Common myeloid progenitor, CD34-positive (primary cell): Measurements from ENCODE around the gene IMPDH2.
A peak's percentile ranks its signal among the peaks of the same experiment; 100 is the strongest.

Experiments
- CTCF ChIA-PET: fragments of 350-600 bp; sonication (Branson Sonifier 250); formaldehyde crosslinking; loops from one replicate; lab custom pipeline; 2021; ENCODE audit warnings: antibody characterized with exemption; lab: Charles Lee
- POLR2A ChIA-PET: fragments of 350-600 bp; sonication (Branson Sonifier 250); formaldehyde crosslinking; loops from one replicate; lab custom pipeline; 2021; ENCODE audit warnings: antibody characterized with exemption; lab: Charles Lee
- DNase-seq, 3 donors: peaks; one replicate each; pipeline versions ENCODE4 v3.0.0 to v3.0.0-alpha.2; 2013
- H3K27ac ChIP-seq, 2 experiments: 1 replicate in 1 of 2; 2 replicates in 1 of 2; pipeline ENCODE4 v1.7.0; 2013; ENCODE audit warnings: inconsistent platforms in 2 of 2, low read length in 2 of 2, mild to moderate bottlenecking in 2 of 2, low read depth in 1 of 2, moderate library complexity in 1 of 2; ENCODE audit not compliant: severe bottlenecking in 2 of 2, insufficient read depth in 1 of 2, poor library complexity in 1 of 2
- H3K27me3 ChIP-seq, 5 experiments: replicated peaks in 2 of 5; 1 replicate in 3 of 5; 2 replicates in 2 of 5; pipeline versions ENCODE4 v1.6.1 to v1.7.0; 2013; ENCODE audit warnings: low read length in 4 of 5, mild to moderate bottlenecking in 2 of 5, moderate library complexity in 2 of 5, inconsistent platforms in 1 of 5; ENCODE audit not compliant: insufficient read depth in 5 of 5, control insufficient read depth in 4 of 5
- H3K36me3 ChIP-seq, 4 experiments: 1 replicate in 2 of 4; 2 replicates in 2 of 4; pipeline versions ENCODE4 v1.6.1 to v1.7.0; 2013; ENCODE audit warnings: low read length in 3 of 4, control low read depth in 1 of 4, mild to moderate bottlenecking in 1 of 4; ENCODE audit not compliant: control insufficient read depth in 4 of 4, insufficient read depth in 4 of 4
- H3K4me1 ChIP-seq, 4 experiments: 1 replicate in 3 of 4; 2 replicates in 1 of 4; pipeline versions ENCODE4 v1.6.1 to v1.7.1; 2013; ENCODE audit warnings: low read length in 3 of 4, mild to moderate bottlenecking in 3 of 4, control low read depth in 1 of 4, inconsistent platforms in 1 of 4, moderate library complexity in 1 of 4; ENCODE audit not compliant: control insufficient read depth in 4 of 4, insufficient read depth in 4 of 4; ENCODE audit errors: control extremely low read depth in 1 of 4
- H3K4me3 ChIP-seq, 7 experiments: 1 replicate in 4 of 7; 2 replicates in 3 of 7; pipeline versions ENCODE4 v1.5.1 to v1.7.0; 2013; ENCODE audit warnings: mild to moderate bottlenecking in 7 of 7, low read length in 6 of 7, moderate library complexity in 6 of 7, inconsistent platforms in 2 of 7, low read depth in 2 of 7, control low read depth in 1 of 7; ENCODE audit not compliant: insufficient read depth in 4 of 7, control insufficient read depth in 1 of 7; ENCODE audit errors: extremely low read depth in 1 of 7
- H3K9me3 ChIP-seq, 5 experiments: 1 replicate in 4 of 5; 2 replicates in 1 of 5; pipeline versions ENCODE4 v1.6.1 to v1.7.1; 2013; ENCODE audit warnings: low read length in 4 of 5, mild to moderate bottlenecking in 2 of 5, inconsistent platforms in 1 of 5, low read depth in 1 of 5, moderate library complexity in 1 of 5; ENCODE audit not compliant: control insufficient read depth in 4 of 5, insufficient read depth in 2 of 5; ENCODE audit errors: control extremely low read depth in 1 of 5
- WGBS: methylation state at CpG from one replicate; pipeline ENCODE4 v1.1.5; 2013; ENCODE audit not compliant: insufficient coverage; 5-methylcytosine and 5-hydroxymethylcytosine counted together

The IMPDH2 gene

DNA sequence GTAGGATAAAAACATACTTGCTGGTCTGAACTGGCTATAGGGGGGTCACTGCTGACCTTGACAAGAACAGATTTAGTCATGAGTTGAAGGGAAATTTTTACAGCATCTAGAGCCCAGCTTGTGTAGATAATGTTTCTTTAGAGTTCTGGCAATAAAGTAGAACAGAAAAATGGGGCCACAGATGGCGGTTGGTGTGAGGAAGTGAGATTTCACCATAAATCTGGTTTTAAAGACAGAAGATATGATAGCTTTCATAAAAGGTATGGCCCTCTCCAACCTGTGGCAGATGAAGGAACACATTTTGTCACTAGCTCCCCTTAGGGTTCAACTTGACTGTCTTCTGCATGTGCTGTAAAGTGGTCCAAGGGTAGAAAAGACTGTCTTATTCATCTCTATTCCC, 24.3 kb upstream of the IMPDH2 start:
- Histone ChIP-seq H3K27ac (no peak overlapping the region), H3K36me3 (peaks cover 27 to 67% (median 49%) of the 10 kb centered on the region in 4 experiments), H3K9me3 (no peaks in the 10 kb centered on the region), H3K4me1 (no peaks in the 10 kb centered on the region), H3K27me3 (no peaks in the 10 kb centered on the region), H3K4me3 (no peak overlapping the region)
- ChIA-PET CTCF (interaction anchor here (1.1 kb wide), 1 partner anchor 28 kb away, joined by 3 read pairs; no protein-coding TSS in a partner anchor), POLR2A (interaction anchor here (0.5 to 1.6 kb wide), 2 partner anchors 9 to 19 kb away, joined by 3 to 4 read pairs; no protein-coding TSS in a partner anchor)
- no peak for DNase-seq
- WGBS, result 100% methylated on average over 1 of the region's 1 CpG

DNA sequence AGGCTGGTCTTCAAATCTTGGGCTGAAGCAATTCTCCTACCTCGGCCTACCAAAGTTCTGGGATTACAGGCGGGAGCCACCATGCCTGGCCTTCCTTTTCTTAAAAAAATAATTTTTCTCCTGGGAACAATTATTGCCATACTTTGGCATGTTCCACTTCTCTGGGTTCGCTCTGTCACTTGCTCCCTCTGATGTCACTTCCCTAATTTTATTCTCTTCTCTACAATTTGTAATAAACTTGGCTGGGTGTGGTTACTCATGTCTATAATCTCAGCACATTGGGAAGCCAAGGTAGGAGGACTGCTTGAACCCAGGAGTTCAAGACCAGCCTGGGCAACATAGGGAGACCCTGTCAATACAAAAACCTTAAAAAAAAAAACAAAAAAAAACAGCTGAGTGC, 6.1 kb upstream of the IMPDH2 start:
- H3K27ac ChIP-seq, result no peak overlapping the region
- DNase-seq, result no peak
- H3K4me1 ChIP-seq, result no peaks in the 10 kb centered on the region
- H3K9me3 ChIP-seq, result no peaks in the 10 kb centered on the region
- POLR2A ChIA-PET, result no interaction called here
- H3K4me3 ChIP-seq, result no peak overlapping the region
- CTCF ChIA-PET, result interaction anchor here (1.7 kb wide), 1 partner anchor 14 kb away, joined by 6 read pairs; the partner anchor contains the start of gene NDUFAF3
- H3K36me3 ChIP-seq, result peaks cover 23 to 58% (median 44%) of the 10 kb centered on the region in 4 experiments
- WGBS, result 100% methylated on average over 2 of the region's 3 CpGs
- no peaks in the 10 kb centered on the region for H3K27me3 ChIP-seq

DNA sequence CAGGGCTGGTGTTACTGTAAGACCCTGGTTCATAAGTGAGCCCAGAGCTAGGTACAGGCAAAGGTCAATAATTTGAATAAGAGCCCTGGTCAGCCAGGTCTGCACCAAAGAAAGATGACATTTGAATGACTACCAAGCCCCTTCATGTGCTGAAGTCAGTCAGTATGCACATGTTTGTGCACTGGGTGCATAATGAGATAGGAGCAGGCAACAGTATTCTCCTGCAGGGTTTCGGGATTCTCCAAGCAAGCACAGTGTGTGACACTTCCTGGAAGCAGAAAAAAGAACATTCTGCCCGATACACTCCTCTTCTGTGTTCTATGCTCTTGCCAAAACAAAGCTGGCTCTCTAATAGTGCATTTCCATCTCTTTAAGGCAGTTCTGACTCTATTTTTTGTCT, 5.5 kb upstream of the IMPDH2 start:
- CTCF ChIA-PET, result interaction anchor here (0.6 to 1.7 kb wide), 3 partner anchors 11 to 144 kb away, joined by 3 to 6 read pairs (median 4); partner anchors contain the start of gene NDUFAF3
- H3K27ac ChIP-seq, result no peak overlapping the region

DNA sequence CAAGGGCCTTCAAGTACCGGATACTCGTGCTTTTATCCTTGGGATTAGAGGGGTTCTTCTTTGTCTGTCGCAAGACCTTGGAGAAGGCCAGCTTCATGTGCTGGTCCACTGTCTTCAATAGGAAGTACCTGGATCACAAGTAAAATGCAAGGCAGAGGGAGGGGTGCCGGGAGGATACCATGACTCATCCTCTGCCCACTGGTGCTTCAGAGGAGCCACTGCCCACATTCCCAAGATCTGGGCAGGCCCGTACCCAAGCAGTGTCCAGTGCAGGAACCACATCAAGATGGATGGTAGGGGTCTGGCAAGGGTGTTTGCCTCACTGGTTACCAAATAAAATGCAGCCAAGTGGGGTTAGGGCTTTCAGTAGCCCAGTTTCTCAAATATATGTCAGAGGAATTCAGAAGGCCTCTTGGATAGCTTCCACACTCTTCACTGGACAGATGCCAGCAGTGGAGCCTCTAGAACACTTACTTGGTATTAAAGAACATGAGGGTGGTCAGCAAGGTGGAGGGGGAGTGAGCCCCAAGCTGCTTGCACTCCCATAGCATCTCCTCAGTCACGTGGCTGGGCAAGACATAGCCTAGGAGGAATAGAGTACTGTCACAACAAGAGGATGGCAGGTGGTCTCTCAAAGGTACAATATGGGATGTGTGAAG, 3.6 kb upstream of the IMPDH2 start:
- 100% methylated on average over 5 of the region's 6 CpGs for WGBS
- Histone ChIP-seq H3K4me3 (no peak overlapping the region), H3K27me3 (no peaks in the 10 kb centered on the region), H3K4me1 (peaks cover 8 to 18% (median 17%) of the 10 kb centered on the region in 4 experiments), H3K27ac (peak overlapping the region in 1 of 2 experiments; percentile 17), H3K9me3 (no peaks in the 10 kb centered on the region), H3K36me3 (peaks cover 23 to 61% (median 45%) of the 10 kb centered on the region in 4 experiments)
- POLR2A ChIA-PET, result interaction anchor here (1.8 kb wide), 1 partner anchor 29 kb away, joined by 6 read pairs; no protein-coding TSS in a partner anchor
- CTCF ChIA-PET, result interaction anchor here (0.6 to 1.6 kb wide), 3 partner anchors 9 to 58 kb away, joined by 3 to 4 read pairs (median 4); no protein-coding TSS in a partner anchor
- no peak for DNase-seq

More for the DNA sequence above, 5.5 kb upstream of the IMPDH2 start:
- WGBS, result 100% methylated on average over 2 of the region's 2 CpGs
- peaks cover 0 to under 1% (median under 1%) of the 10 kb centered on the region in 4 experiments for H3K4me1 ChIP-seq
- POLR2A ChIA-PET, result no interaction called here
- no peaks in the 10 kb centered on the region for H3K27me3 ChIP-seq
- DNase-seq, result no peak
- H3K36me3 ChIP-seq, result peaks cover 23 to 56% (median 47%) of the 10 kb centered on the region in 4 experiments
- H3K9me3 ChIP-seq, result no peaks in the 10 kb centered on the region
- no peak overlapping the region for H3K4me3 ChIP-seq

DNA sequence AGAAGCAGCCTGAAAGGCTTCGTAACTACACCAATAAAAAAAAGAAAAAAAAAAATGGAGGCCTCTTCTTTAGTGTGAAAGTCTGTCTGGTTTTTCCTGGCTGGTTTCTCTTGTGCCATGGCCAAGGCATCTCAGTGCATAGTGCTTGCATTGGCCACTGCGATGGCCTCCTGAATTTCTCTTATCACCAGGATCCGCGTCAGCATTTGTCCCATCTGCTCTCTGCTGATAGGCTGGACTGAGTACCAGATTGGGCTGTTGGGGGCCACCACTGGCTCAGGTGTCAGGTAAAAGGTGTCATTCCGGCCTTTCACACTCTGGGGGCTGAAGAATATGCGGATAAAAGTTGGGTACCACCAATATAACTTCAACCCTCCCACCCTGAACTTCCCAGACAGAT, 1.1 kb upstream of the IMPDH2 start:
- no peaks in the 10 kb centered on the region for H3K9me3 ChIP-seq
- ChIA-PET CTCF (interaction anchor here (2.1 kb wide), 1 partner anchor 8 kb away, joined by 9 read pairs; the partner anchor contains the start of gene NDUFAF3), POLR2A (no interaction called here)
- no peak for DNase-seq
- H3K36me3 ChIP-seq, result peaks cover 24 to 83% (median 57%) of the 10 kb centered on the region in 4 experiments
- H3K27ac ChIP-seq, result peak overlapping the region in 1 of 2 experiments; percentile 37
- H3K4me3 ChIP-seq, result no peak overlapping the region
- H3K27me3 ChIP-seq, result no peaks in the 10 kb centered on the region
- 100% methylated on average over 3 of the region's 6 CpGs for WGBS
- H3K4me1 ChIP-seq, result peaks cover 8 to 39% (median 22%) of the 10 kb centered on the region in 4 experiments

DNA sequence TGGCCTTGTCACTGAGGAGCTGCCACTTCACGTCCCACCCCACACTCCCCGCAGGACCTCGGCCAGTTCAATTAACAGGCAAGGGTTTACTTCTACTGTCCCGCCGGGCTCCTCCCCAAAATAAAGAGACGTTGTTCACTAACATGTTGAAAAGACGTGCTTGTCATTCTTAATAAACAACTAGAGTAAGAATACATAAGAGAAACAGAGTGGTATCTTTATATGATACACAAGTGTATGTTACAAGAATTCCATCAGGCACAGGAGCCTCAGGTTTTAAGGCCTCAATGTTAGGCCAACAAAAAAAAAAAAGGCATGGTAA, 326 bp upstream of the IMPDH2 start:
- no peaks in the 10 kb centered on the region for H3K9me3 ChIP-seq
- POLR2A ChIA-PET, result interaction anchor here (0.5 to 1.7 kb wide), 8 partner anchors 8 to 111 kb away, joined by 3 to 19 read pairs (median 6); partner anchors contain the start of genes ARIH2, P4HTM, QRICH1 and WDR6
- H3K27ac ChIP-seq, result peak overlapping the region in 1 of 2 experiments; percentile 91
- H3K36me3 ChIP-seq, result peaks cover 19 to 83% (median 59%) of the 10 kb centered on the region in 4 experiments
- no peaks in the 10 kb centered on the region for H3K27me3 ChIP-seq
- no peak for DNase-seq
- CTCF ChIA-PET, result interaction anchor here (1.1 to 2.2 kb wide), 5 partner anchors 15 to 43 kb away, joined by 3 to 9 read pairs (median 3); partner anchors contain the start of gene WDR6
- WGBS, result 0% methylated on average over 3 of the region's 7 CpGs
- peaks cover 8 to 44% (median 24%) of the 10 kb centered on the region in 4 experiments for H3K4me1 ChIP-seq
- peak overlapping the region in 4 of 7 experiments; percentile 75 to 80 (median 78) for H3K4me3 ChIP-seq
